Mesenchymal stem cell (in vitro differentiated cells and primary cell): ENCODE data around the gene ABCA8.

Experiments
- DNase-seq: peaks from one replicate; pipeline ENCODE4 v3.0.0-alpha.2; 2013
- H2AFZ ChIP-seq: one replicate; pipeline ENCODE4 v1.6.1; 2013; ENCODE audit warnings: low read depth, mild to moderate bottlenecking, control low read depth, inconsistent platforms, low read length, moderate library complexity
- H2AK5ac ChIP-seq: 2 replicates; pipeline ENCODE4 v1.6.1; 2013; ENCODE audit warnings: low read length, moderate library complexity, mild to moderate bottlenecking, inconsistent platforms; ENCODE audit not compliant: severe bottlenecking
- H2BK120ac ChIP-seq: one replicate; pipeline ENCODE4 v1.6.1; 2013; ENCODE audit warnings: low read depth, mild to moderate bottlenecking, inconsistent platforms, low read length, moderate library complexity
- H2BK12ac ChIP-seq, 2 experiments: one replicate each; pipeline ENCODE4 v1.6.1; 2013; ENCODE audit warnings: inconsistent platforms in 2 of 2, low read length in 2 of 2, mild to moderate bottlenecking in 2 of 2, moderate library complexity in 2 of 2, control low read depth in 1 of 2
- H2BK15ac ChIP-seq: one replicate; pipeline ENCODE4 v1.6.1; 2013; ENCODE audit warnings: mild to moderate bottlenecking, low read depth, inconsistent platforms; ENCODE audit not compliant: poor library complexity, severe bottlenecking
- H2BK5ac ChIP-seq: 2 replicates; pipeline ENCODE4 v1.6.1; 2013; ENCODE audit warnings: low read depth, mild to moderate bottlenecking, low read length, control low read depth, inconsistent platforms; ENCODE audit not compliant: poor library complexity, severe bottlenecking
- H3K14ac ChIP-seq, 2 experiments: one replicate each; pipeline ENCODE4 v1.6.1; 2013; ENCODE audit warnings: inconsistent platforms in 2 of 2, low read length in 2 of 2, control low read depth in 1 of 2, mild to moderate bottlenecking in 1 of 2, moderate library complexity in 1 of 2
- H3K18ac ChIP-seq, 2 experiments: one replicate each; pipeline ENCODE4 v1.6.1; 2013; ENCODE audit warnings: inconsistent platforms in 2 of 2, low read length in 2 of 2, control low read depth in 1 of 2, low read depth in 1 of 2, mild to moderate bottlenecking in 1 of 2
- H3K23ac ChIP-seq, 2 experiments: one replicate each; pipeline ENCODE4 v1.6.1; 2013; ENCODE audit warnings: inconsistent platforms in 2 of 2, low read length in 2 of 2, mild to moderate bottlenecking in 2 of 2, moderate library complexity in 2 of 2, control low read depth in 1 of 2
- H3K27ac ChIP-seq: 2 replicates; pipeline ENCODE4 v1.5.1; 2013; ENCODE audit warnings: mild to moderate bottlenecking, moderate library complexity, low read length, control low read depth, inconsistent platforms; ENCODE audit not compliant: poor library complexity, severe bottlenecking
- H3K27me3 ChIP-seq, 2 experiments: 2 replicates each; pipeline versions ENCODE4 v1.6.1 to v1.7.0; 2013; ENCODE audit warnings: low read length in 2 of 2, mild to moderate bottlenecking in 2 of 2, moderate library complexity in 2 of 2, control low read depth in 1 of 2, inconsistent platforms in 1 of 2; ENCODE audit not compliant: control insufficient read depth in 1 of 2, insufficient read depth in 1 of 2
- H3K36me3 ChIP-seq, 2 experiments: 2 replicates each; pipeline versions ENCODE4 v1.6.1 to v1.7.0; 2013; ENCODE audit warnings: low read length in 2 of 2, control low read depth in 1 of 2, inconsistent platforms in 1 of 2, low read depth in 1 of 2, mild to moderate bottlenecking in 1 of 2; ENCODE audit not compliant: insufficient read depth in 2 of 2, control insufficient read depth in 1 of 2
- H3K4ac ChIP-seq, 2 experiments: one replicate each; pipeline ENCODE4 v1.6.1; 2013; ENCODE audit warnings: inconsistent platforms in 2 of 2, low read length in 2 of 2, mild to moderate bottlenecking in 2 of 2, moderate library complexity in 2 of 2, control low read depth in 1 of 2, low read depth in 1 of 2
- H3K4me1 ChIP-seq: 2 replicates; pipeline ENCODE4 v1.6.1; 2013; ENCODE audit warnings: low read depth, low read length, control low read depth; ENCODE audit not compliant: control insufficient read depth, insufficient read depth
- H3K4me2 ChIP-seq: 2 replicates; pipeline ENCODE4 v1.6.1; 2013; ENCODE audit warnings: low read length, mild to moderate bottlenecking, inconsistent platforms; ENCODE audit not compliant: poor library complexity, severe bottlenecking
- H3K4me3 ChIP-seq, 2 experiments: 2 replicates each; pipeline versions ENCODE4 v1.5.1 to v1.7.0; 2013; ENCODE audit warnings: low read length in 2 of 2, mild to moderate bottlenecking in 2 of 2, control low read depth in 1 of 2, low read depth in 1 of 2; ENCODE audit not compliant: insufficient read depth in 1 of 2
- H3K79me1 ChIP-seq: replicated peaks from 2 replicates; pipeline ENCODE4 v1.6.1; 2013; ENCODE audit warnings: mild to moderate bottlenecking, control low read depth, low read length, inconsistent platforms; ENCODE audit not compliant: poor library complexity, severe bottlenecking
- H3K9ac ChIP-seq: 2 replicates; pipeline ENCODE4 v1.7.0; 2013; ENCODE audit warnings: mild to moderate bottlenecking, low read length, moderate library complexity
- H3K9me3 ChIP-seq: 2 replicates; pipeline ENCODE4 v1.7.0; 2013; ENCODE audit warnings: mild to moderate bottlenecking, low read length; ENCODE audit not compliant: control insufficient read depth
- H4K8ac ChIP-seq: one replicate; pipeline ENCODE4 v1.6.1; 2013; ENCODE audit warnings: inconsistent platforms, mild to moderate bottlenecking, low read length, moderate library complexity
- H4K91ac ChIP-seq: one replicate; pipeline ENCODE4 v1.6.1; 2013; ENCODE audit warnings: mild to moderate bottlenecking, low read length, inconsistent platforms
- WGBS: methylation state at CpG from one replicate; pipeline ENCODE4 v1.1.7; 2013; ENCODE audit warnings: mixed read lengths; 5-methylcytosine and 5-hydroxymethylcytosine counted together

ABCA8 gene

DNA sequence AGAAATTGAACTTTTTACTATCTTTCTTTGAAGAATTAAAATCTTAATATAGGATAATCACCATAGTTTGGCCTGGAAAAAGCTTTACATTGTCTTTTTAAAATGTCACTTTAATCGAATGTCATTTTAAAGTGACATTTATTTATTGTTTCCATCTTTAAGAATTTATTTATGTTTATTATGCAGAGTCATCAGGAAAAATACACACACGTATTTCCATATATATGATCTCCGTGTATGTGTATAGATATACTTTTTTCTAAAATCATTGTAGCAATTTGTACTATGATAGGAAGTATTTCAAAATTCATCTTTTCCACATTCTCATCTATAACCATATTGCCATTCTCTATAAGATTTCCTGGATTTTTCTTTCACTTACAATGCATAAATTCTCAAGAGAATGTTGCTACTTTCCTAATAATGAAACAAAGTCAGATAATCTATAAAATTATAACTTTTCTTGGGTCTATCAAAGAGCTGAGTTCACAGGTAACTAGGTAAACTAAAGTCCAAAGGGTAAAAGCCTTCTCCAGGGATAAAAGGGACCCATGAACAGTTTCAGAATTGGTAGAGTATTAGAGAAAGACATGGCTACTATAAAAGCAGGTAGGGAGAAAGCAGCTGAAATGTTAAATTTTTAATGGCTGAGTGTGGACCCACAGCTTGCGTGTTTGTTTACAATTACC is 11.9 kb downstream of the ABCA8 start:
- Histone ChIP-seq H3K79me1 (no peaks in the 10 kb centered on the region), H3K4me3 (no peak overlapping the region)

DNA sequence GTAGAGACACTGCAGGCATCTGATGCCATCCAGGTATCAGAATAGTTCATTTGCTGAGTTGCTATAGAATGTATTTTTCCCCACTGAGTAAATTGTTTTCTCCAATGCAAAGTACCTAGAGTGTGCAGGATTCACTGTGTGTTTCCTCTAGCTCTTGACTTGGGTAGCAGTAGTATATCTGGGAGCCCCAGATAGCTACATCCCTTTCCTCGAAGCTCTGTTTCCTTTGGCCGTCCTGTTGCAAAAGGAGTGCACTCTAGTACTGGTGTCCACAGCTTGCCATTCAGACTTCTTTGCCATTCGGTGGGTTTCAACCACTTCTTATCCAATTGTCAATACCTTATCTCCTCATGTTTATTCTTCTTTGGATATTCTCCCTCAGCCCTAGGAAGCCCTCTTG is 12.8 kb downstream of the ABCA8 start:
- H3K18ac ChIP-seq: no peak overlapping the region
- no peak overlapping the region for H3K4me2 ChIP-seq
- H3K27me3 ChIP-seq: no peaks in the 10 kb centered on the region
- WGBS: 95% methylated on average over 3 of the region's 3 CpGs
- no peak overlapping the region for H4K91ac ChIP-seq
- no peak overlapping the region for H3K14ac ChIP-seq
- no peak overlapping the region for H3K23ac ChIP-seq
- no peak overlapping the region for H3K4ac ChIP-seq
- no peak overlapping the region for H3K4me3 ChIP-seq
- no peak overlapping the region for H2BK5ac ChIP-seq
- H2AFZ ChIP-seq: no peak overlapping the region
- no peaks in the 10 kb centered on the region for H3K4me1 ChIP-seq
- H3K9me3 ChIP-seq: no peaks in the 10 kb centered on the region
- H2BK12ac ChIP-seq: peak overlapping the region in 1 of 2 experiments; percentile 3
- DNase-seq: no peak
- no peak overlapping the region for H2AK5ac ChIP-seq
- no peaks in the 10 kb centered on the region for H3K79me1 ChIP-seq
- H2BK15ac ChIP-seq: no peak overlapping the region
- H3K27ac ChIP-seq: no peak overlapping the region
- H4K8ac ChIP-seq: no peak overlapping the region
- H3K9ac ChIP-seq: no peak overlapping the region
- peaks cover 0 to 43% of the 10 kb centered on the region in 2 experiments for H3K36me3 ChIP-seq
- no peak overlapping the region for H2BK120ac ChIP-seq

More for the DNA sequence above, 11.9 kb downstream of the ABCA8 start:
- Histone ChIP-seq H3K4ac (no peak overlapping the region), H3K4me2 (no peak overlapping the region), H2BK5ac (no peak overlapping the region), H4K91ac (no peak overlapping the region), H3K14ac (no peak overlapping the region), H3K23ac (no peak overlapping the region), H2BK15ac (no peak overlapping the region), H2BK12ac (no peak overlapping the region), H3K4me1 (no peaks in the 10 kb centered on the region), H3K27ac (no peak overlapping the region), H2AK5ac (no peak overlapping the region), H3K9me3 (no peaks in the 10 kb centered on the region), H3K36me3 (peaks cover 0 to 36% of the 10 kb centered on the region in 2 experiments), H2AFZ (no peak overlapping the region), H3K27me3 (no peaks in the 10 kb centered on the region), H4K8ac (no peak overlapping the region), H2BK120ac (no peak overlapping the region), H3K9ac (no peak overlapping the region), H3K18ac (no peak overlapping the region)
- WGBS: 69% methylated on average over 3 of the region's 4 CpGs
- no peak for DNase-seq

DNA sequence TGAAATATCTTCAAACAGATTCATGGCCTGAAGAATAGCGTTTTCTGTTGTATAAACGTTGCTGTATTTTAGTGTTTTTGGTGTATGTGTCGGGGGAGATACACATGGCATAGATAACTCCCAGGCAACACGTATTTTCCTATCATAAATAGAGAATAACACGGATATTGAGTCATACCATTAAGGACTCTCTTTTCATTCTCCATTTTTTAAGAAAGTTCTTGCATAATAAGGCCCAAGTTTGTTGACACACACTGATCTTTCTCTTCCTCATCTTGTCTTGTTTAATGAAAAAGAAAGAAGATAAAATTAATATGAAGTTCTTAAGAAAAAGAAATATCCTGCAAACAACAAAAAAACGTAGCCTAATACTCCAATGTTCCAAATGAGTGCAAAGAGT is 13.4 kb downstream of the ABCA8 start:
- WGBS: 69% methylated on average over 3 of the region's 6 CpGs
- Histone ChIP-seq H2BK12ac (no peak overlapping the region), H3K9ac (no peak overlapping the region), H3K27me3 (no peaks in the 10 kb centered on the region), H3K18ac (no peak overlapping the region), H3K4me3 (no peak overlapping the region), H2BK5ac (no peak overlapping the region), H3K9me3 (no peaks in the 10 kb centered on the region), H3K23ac (no peak overlapping the region), H4K8ac (no peak overlapping the region), H3K4me2 (no peak overlapping the region), H3K79me1 (no peaks in the 10 kb centered on the region), H2BK15ac (no peak overlapping the region), H3K4me1 (no peaks in the 10 kb centered on the region), H2AFZ (no peak overlapping the region), H3K27ac (no peak overlapping the region), H3K14ac (no peak overlapping the region), H2AK5ac (no peak overlapping the region), H3K36me3 (peaks cover 0 to 49% of the 10 kb centered on the region in 2 experiments), H4K91ac (no peak overlapping the region), H2BK120ac (no peak overlapping the region), H3K4ac (no peak overlapping the region)
- no peak for DNase-seq

DNA sequence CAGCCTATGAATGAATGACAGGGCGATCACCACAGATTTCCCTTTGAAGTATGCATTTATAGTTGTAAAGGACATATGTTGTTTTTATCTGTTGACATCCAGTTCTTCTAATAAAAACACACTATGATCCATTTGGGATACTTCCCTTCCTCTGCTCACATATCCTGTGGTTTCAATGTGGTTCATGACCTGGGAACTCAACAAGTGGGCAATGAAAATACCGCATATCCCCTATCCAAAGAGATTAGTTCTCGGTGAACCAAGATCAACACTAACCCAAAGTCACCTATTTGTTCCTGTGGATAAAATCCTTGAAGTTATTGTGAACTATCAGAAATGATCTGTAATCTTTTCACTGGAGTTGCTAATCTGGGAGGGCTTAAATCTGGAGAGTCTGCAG is 16.0 kb downstream of the ABCA8 start:
- Histone ChIP-seq H3K14ac (no peak overlapping the region), H2AK5ac (no peak overlapping the region), H3K4me2 (no peak overlapping the region), H3K79me1 (no peaks in the 10 kb centered on the region), H3K9me3 (no peaks in the 10 kb centered on the region), H3K4ac (no peak overlapping the region), H2BK5ac (no peak overlapping the region), H3K9ac (no peak overlapping the region), H3K18ac (no peak overlapping the region), H2BK15ac (no peak overlapping the region), H4K8ac (no peak overlapping the region), H2BK12ac (no peak overlapping the region), H3K4me1 (no peaks in the 10 kb centered on the region), H4K91ac (no peak overlapping the region), H2BK120ac (no peak overlapping the region), H2AFZ (no peak overlapping the region), H3K4me3 (no peak overlapping the region), H3K27me3 (no peaks in the 10 kb centered on the region), H3K23ac (no peak overlapping the region), H3K36me3 (peaks cover 0 to 60% of the 10 kb centered on the region in 2 experiments), H3K27ac (no peak overlapping the region)
- DNase-seq: no peak
- WGBS: 100% methylated on average over 1 of the region's 3 CpGs
